IPS-15b (cell line): ENCODE data around the gene HSPA12B.

Experiments
- H3K27me3 ChIP-seq: one replicate; pipeline ENCODE4 v1.6.1; 2013; ENCODE audit warnings: low read length; ENCODE audit not compliant: control insufficient read depth, insufficient read depth
- H3K36me3 ChIP-seq: one replicate; pipeline ENCODE4 v1.6.1; 2013; ENCODE audit warnings: low read length; ENCODE audit not compliant: control insufficient read depth, insufficient read depth
- H3K4me1 ChIP-seq: one replicate; pipeline ENCODE4 v1.6.1; 2013; ENCODE audit warnings: mild to moderate bottlenecking, low read length; ENCODE audit not compliant: control insufficient read depth, insufficient read depth
- H3K4me3 ChIP-seq: one replicate; pipeline ENCODE4 v1.5.1; 2013; ENCODE audit warnings: low read depth, low read length
- H3K9ac ChIP-seq: one replicate; pipeline ENCODE4 v1.6.1; 2013; ENCODE audit warnings: low read depth, mild to moderate bottlenecking, low read length
- H3K9me3 ChIP-seq: one replicate; pipeline ENCODE4 v1.6.1; 2013; ENCODE audit warnings: mild to moderate bottlenecking, low read length; ENCODE audit not compliant: control insufficient read depth, insufficient read depth

The HSPA12B gene

GRCh38 chr20:3765171-3765882 lies 32.8 kb downstream of the HSPA12B start:
- peaks cover 8% of the 10 kb centered on the region for H3K36me3 ChIP-seq
- H3K27me3 ChIP-seq, result peaks cover 5% of the 10 kb centered on the region
- peaks cover 3% of the 10 kb centered on the region for H3K4me1 ChIP-seq
- no peak overlapping the region for H3K4me3 ChIP-seq
- no peak overlapping the region for H3K9ac ChIP-seq
- no peaks in the 10 kb centered on the region for H3K9me3 ChIP-seq

GRCh38 chr20:3766422-3767109 lies 34.1 kb downstream of the HSPA12B start:
- H3K9ac ChIP-seq, result peak overlapping the region; percentile 24
- H3K27me3 ChIP-seq, result peaks cover 5% of the 10 kb centered on the region
- peaks cover 3% of the 10 kb centered on the region for H3K4me1 ChIP-seq
- no peaks in the 10 kb centered on the region for H3K9me3 ChIP-seq
- peaks cover 7% of the 10 kb centered on the region for H3K36me3 ChIP-seq
- H3K4me3 ChIP-seq, result peak overlapping the region; percentile 68

GRCh38 chr20:3767110-3767426 lies 34.6 kb downstream of the HSPA12B start:
- H3K27me3 ChIP-seq, result peaks cover 5% of the 10 kb centered on the region
- H3K36me3 ChIP-seq, result peaks cover 7% of the 10 kb centered on the region
- peak overlapping the region; percentile 60 for H3K9ac ChIP-seq
- peak overlapping the region; percentile 68 for H3K4me3 ChIP-seq
- peaks cover 3% of the 10 kb centered on the region for H3K4me1 ChIP-seq
- no peaks in the 10 kb centered on the region for H3K9me3 ChIP-seq

GRCh38 chr20:3767427-3768341 lies 35.2 kb downstream of the HSPA12B start, which contains the start of gene ADISSP:
ADISSP (minus strand) TSS chr20:3767753; CDS start chr20:3760100, 7,653 bp downstream.
- Histone ChIP-seq H3K9me3 (no peaks in the 10 kb centered on the region), H3K9ac (peak within 1 kb of the TSS; percentile 60), H3K4me3 (peak within 1 kb of the TSS; percentile 92), H3K4me1 (peaks cover 3% of the 10 kb centered on the region), H3K27me3 (peaks cover 5% of the 10 kb centered on the region), H3K36me3 (peaks cover 7% of the 10 kb centered on the region)

- Histone ChIP-seq H3K27me3 (peaks cover 5% of the 10 kb centered on the region), H3K9ac (no peak overlapping the region), H3K4me1 (peaks cover 3% of the 10 kb centered on the region), H3K9me3 (no peaks in the 10 kb centered on the region), H3K4me3 (peak overlapping the region; percentile 92), H3K36me3 (peaks cover 7% of the 10 kb centered on the region)
Observed at GRCh38 chr20:3768342-3769130, 36.1 kb downstream of the HSPA12B start.

GRCh38 chr20:3771552-3772058 lies 39.1 kb downstream of the HSPA12B start:
- Histone ChIP-seq H3K9ac (no peak overlapping the region), H3K9me3 (no peaks in the 10 kb centered on the region), H3K4me1 (peaks cover 3% of the 10 kb centered on the region), H3K36me3 (no peaks in the 10 kb centered on the region), H3K27me3 (peaks cover 22% of the 10 kb centered on the region), H3K4me3 (no peak overlapping the region)

GRCh38 chr20:3775457-3776108 lies 43.1 kb downstream of the HSPA12B start:
- Histone ChIP-seq H3K27me3 (peaks cover 52% of the 10 kb centered on the region), H3K4me3 (no peak overlapping the region), H3K4me1 (peaks cover 2% of the 10 kb centered on the region), H3K36me3 (no peaks in the 10 kb centered on the region), H3K9ac (no peak overlapping the region), H3K9me3 (no peaks in the 10 kb centered on the region)

GRCh38 chr20:3777381-3777715 lies 44.9 kb downstream of the HSPA12B start:
- Histone ChIP-seq H3K9ac (peak overlapping the region; percentile 37), H3K4me3 (peak overlapping the region; percentile 75), H3K27me3 (peaks cover 56% of the 10 kb centered on the region)

GRCh38 chr20:3777716-3778629 lies 45.5 kb downstream of the HSPA12B start:
- no peaks in the 10 kb centered on the region for H3K36me3 ChIP-seq
- H3K4me3 ChIP-seq, result peak overlapping the region; percentile 75
- peak overlapping the region; percentile 37 for H3K9ac ChIP-seq
- no peaks in the 10 kb centered on the region for H3K9me3 ChIP-seq
- H3K27me3 ChIP-seq, result peaks cover 56% of the 10 kb centered on the region
- peaks cover 5% of the 10 kb centered on the region for H3K4me1 ChIP-seq

More at GRCh38 chr20:3777381-3777715, 44.9 kb downstream of the HSPA12B start:
- H3K36me3 ChIP-seq, result no peaks in the 10 kb centered on the region
- peaks cover 5% of the 10 kb centered on the region for H3K4me1 ChIP-seq
- no peaks in the 10 kb centered on the region for H3K9me3 ChIP-seq

- Histone ChIP-seq H3K9ac (no peak overlapping the region), H3K27me3 (peaks cover 56% of the 10 kb centered on the region), H3K4me1 (peaks cover 5% of the 10 kb centered on the region), H3K36me3 (no peaks in the 10 kb centered on the region), H3K9me3 (no peaks in the 10 kb centered on the region), H3K4me3 (peak overlapping the region; percentile 75)
Observed at GRCh38 chr20:3778976-3779375, 46.5 kb downstream of the HSPA12B start.
